Sigmoid colon (tissue), 7 donors: Measurements from ENCODE around the gene FMO5. TPM values are rescaled to one million over a fixed set of nuclear protein-coding genes. Genes with fewer than 3 reads are reported as not detected.

Experiments
- DNase-seq: peaks from one replicate; pipeline ENCODE4 v3.0.0-alpha.2; 2019
- H3K27ac ChIP-seq, 4 donors: fragments of 200-600 bp; sonication (generic); one replicate each; pipeline ENCODE4 v1.5.1; 2016 to 2019; ENCODE audit warnings: mild to moderate bottlenecking in 1 of 4
- H3K27me3 ChIP-seq, 3 donors: fragments of 200-600 bp; sonication (generic); one replicate each; pipeline ENCODE4 v1.5.1; 2019; ENCODE audit warnings: mild to moderate bottlenecking in 1 of 3
- H3K36me3 ChIP-seq, 4 donors: fragments of 200-600 bp; sonication (generic); one replicate each; pipeline ENCODE4 v1.5.1; 2016 to 2019
- H3K4me1 ChIP-seq, 4 donors: fragments of 200-600 bp; sonication (generic); one replicate each; pipeline ENCODE4 v1.5.1; 2017 to 2019
- H3K4me3 ChIP-seq, 4 donors: fragments of 200-600 bp; sonication (generic); one replicate each; pipeline ENCODE4 v1.5.1; 2017 to 2019; ENCODE audit warnings: mild to moderate bottlenecking in 2 of 4, moderate library complexity in 1 of 4
- H3K9me3 ChIP-seq, 4 donors: fragments of 200-600 bp in 3 of 4; sonication (generic) in 3 of 4; one replicate each; pipeline versions ENCODE4 v1.5.1 to v1.6.1; 2013 to 2019
- EP300 ChIP-seq, 4 donors: sonication (generic); formaldehyde crosslinking; IDR thresholded peaks; one replicate each; pipeline ENCODE4 v1.6.1; 2017; ENCODE audit warnings: antibody characterized with exemption in 4 of 4
- POLR2A ChIP-seq, 2 donors: fragments of 450-650 bp; IDR thresholded peaks; one replicate each; pipeline ENCODE4 v1.6.1; 2016; ENCODE audit warnings: antibody characterized with exemption in 2 of 2, mild to moderate bottlenecking in 2 of 2, moderate library complexity in 2 of 2
- POLR2AphosphoS5 ChIP-seq, 4 donors: sonication (generic); formaldehyde crosslinking; IDR thresholded peaks; one replicate each; pipeline ENCODE4 v1.6.1; 2017; ENCODE audit warnings: antibody characterized with exemption in 4 of 4
- WGBS, 2 donors: extraction: QIAGEN DNeasy Blood & Tissue Kit; methylation state at CpG; one replicate each; pipeline ENCODE4 v1.1.7; 2013; 5-methylcytosine and 5-hydroxymethylcytosine counted together
- intact Hi-C: fragments of 100-400 bp; cut with DNase I; formaldehyde crosslinking; loops from one replicate; pipeline ENCODE4 v1.15.1; 2023
- polyA plus RNA-seq, 3 donors: library from polyadenylated mRNA; stranded (reverse); fragments of 200-250 nt; gene quantifications; one replicate each; pipeline ENCODE4 v1.2.3, GENCODE V29; 2013
- total RNA-seq, 4 donors: library from RNA; depleted of rRNA; stranded (reverse); fragments of >200 nt; gene quantifications; one replicate each; pipeline ENCODE4 v1.1.0, GENCODE V29; 2016
- TF ChIP-seq, protein P1 (sequence below), 4 experiments: fragments of 450-650 bp in 3 of 4; fragments of 200-600 bp in 1 of 4; IDR thresholded peaks; one replicate each; pipeline ENCODE4 v1.5.1; 2016 to 2019; ENCODE audit warnings: antibody characterized with exemption in 4 of 4, mild to moderate bottlenecking in 3 of 4, moderate library complexity in 2 of 4
- donor health status: healthy with polysubstance abuse.
- donor health status: Bipolar disorder and iron deficiency.
- donor health status: healthy.

Gene FMO5, protein sequence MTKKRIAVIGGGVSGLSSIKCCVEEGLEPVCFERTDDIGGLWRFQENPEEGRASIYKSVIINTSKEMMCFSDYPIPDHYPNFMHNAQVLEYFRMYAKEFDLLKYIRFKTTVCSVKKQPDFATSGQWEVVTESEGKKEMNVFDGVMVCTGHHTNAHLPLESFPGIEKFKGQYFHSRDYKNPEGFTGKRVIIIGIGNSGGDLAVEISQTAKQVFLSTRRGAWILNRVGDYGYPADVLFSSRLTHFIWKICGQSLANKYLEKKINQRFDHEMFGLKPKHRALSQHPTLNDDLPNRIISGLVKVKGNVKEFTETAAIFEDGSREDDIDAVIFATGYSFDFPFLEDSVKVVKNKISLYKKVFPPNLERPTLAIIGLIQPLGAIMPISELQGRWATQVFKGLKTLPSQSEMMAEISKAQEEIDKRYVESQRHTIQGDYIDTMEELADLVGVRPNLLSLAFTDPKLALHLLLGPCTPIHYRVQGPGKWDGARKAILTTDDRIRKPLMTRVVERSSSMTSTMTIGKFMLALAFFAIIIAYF
- 1 to 10 TPM; 1.9 to 7.1 (median 3.2) TPM for total RNA-seq
- 10 to 100 TPM; 10.2 to 48.8 (median 40.2) TPM for polyA plus RNA-seq

DNA sequence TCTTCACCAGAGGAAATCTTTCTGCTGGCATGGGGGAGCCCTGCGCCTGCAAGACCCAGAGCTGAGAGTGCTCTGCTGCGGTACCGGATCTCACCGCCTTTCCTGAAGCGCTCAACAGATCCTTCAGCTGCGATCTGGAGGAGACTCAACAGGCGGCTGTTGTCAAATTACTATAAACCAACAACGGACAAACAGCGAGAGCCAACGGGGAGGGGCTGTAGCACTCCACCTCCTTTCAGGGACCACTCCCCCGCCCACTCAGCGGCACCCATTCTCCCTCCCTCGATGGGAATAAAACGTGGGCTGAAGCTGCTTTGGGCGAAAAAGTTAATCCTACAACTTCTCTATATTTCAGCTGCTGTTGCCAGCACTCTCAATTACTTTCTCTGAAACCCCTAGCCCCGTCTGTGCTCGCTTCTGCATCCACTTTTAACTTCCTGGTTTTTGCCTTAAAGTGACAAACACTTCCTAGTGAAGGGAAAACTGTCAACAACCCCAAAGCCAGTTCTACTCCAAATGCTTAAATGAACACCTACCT lies at the start of gene FMO5:
FMO5 (minus strand) TSS at position 147 of the 538 bp plus-strand sequence. CDS start 310 bp downstream, outside the sequence.
- H3K27me3 ChIP-seq = no peaks in the 10 kb centered on the region
- DNase-seq = peak; percentile 89
- TF ChIP-seq POLR2AphosphoS5 (IDR thresholded peaks at IDR 0.05) (peak in 3 of 4 donors; percentile 17 to 41 (median 39)), EP300 (IDR thresholded peaks at IDR 0.05) (no peak), POLR2A (IDR thresholded peaks at IDR 0.05) (no peak)
- TF ChIP-seq, protein P1, sequence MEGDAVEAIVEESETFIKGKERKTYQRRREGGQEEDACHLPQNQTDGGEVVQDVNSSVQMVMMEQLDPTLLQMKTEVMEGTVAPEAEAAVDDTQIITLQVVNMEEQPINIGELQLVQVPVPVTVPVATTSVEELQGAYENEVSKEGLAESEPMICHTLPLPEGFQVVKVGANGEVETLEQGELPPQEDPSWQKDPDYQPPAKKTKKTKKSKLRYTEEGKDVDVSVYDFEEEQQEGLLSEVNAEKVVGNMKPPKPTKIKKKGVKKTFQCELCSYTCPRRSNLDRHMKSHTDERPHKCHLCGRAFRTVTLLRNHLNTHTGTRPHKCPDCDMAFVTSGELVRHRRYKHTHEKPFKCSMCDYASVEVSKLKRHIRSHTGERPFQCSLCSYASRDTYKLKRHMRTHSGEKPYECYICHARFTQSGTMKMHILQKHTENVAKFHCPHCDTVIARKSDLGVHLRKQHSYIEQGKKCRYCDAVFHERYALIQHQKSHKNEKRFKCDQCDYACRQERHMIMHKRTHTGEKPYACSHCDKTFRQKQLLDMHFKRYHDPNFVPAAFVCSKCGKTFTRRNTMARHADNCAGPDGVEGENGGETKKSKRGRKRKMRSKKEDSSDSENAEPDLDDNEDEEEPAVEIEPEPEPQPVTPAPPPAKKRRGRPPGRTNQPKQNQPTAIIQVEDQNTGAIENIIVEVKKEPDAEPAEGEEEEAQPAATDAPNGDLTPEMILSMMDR (IDR thresholded peaks at IDR 0.05) = peak; percentile 21 to 54 (median 36)
- peaks cover 0 to 5% (median 0%) of the 10 kb centered on the region in 4 donors for H3K4me1 ChIP-seq
- intact Hi-C loops = loop anchor here (1.0 to 2.0 kb wide), 2 partner anchors 18 to 53 kb away; partner anchors contain the start of genes CHD1L and PRKAB2
- WGBS, 2 donors = 0 to 1% methylated on average over 17 of the region's 17 CpGs
- H3K9me3 ChIP-seq = no peaks in the 10 kb centered on the region
- H3K36me3 ChIP-seq = no peaks in the 10 kb centered on the region
- H3K4me3 ChIP-seq = peak within 1 kb of the TSS; percentile 44 to 70 (median 67)
- H3K27ac ChIP-seq = peak within 1 kb of the TSS; percentile 73 to 81 (median 78)

DNA sequence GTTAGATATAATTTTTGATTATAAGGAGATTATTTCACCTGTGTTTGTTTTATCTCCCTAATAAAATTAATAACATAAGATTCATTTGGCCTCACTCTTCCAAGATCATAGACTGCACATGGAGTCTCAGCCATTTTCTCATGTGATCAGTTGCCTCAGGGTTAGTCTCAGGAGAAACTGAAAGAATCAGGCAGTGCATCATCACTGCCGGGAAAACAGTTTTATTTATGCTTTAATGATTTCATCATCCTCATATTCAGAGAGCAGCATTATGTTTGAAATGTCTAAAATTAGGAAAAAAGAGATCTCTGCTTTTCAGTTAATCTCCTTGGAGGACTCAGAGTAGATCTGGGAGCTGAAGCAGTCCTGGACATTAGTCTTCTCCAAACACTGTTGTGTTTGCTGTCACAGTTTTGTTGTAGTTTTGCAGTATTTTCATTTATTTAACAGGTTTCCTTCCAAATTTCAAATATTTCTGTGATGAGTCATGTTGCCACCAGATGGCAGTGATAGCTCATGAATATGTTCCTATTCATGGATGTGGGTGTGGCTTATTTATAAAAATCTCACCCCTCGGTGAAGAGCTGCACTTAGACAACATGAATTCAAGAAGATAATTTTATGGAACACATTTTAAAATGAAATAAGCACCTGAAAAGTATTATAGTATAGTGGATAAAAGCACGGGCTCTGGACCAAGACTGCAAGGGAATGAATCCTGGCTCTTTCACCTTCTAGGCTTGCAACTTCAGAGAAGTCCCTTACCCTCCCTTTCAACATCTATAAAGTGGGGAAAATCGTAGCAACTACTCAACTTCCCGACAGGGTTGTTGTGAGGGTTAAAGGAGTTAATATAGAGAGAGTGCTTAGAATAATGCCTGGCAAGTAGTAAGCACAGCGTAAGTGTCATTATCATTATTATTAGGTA lies 48.5 kb upstream of the FMO5 start:
- Histone ChIP-seq H3K36me3 (peaks cover 0 to 77% (median 12%) of the 10 kb centered on the region in 4 donors), H3K27me3 (no peaks in the 10 kb centered on the region), H3K4me1 (peaks cover 0 to 5% (median 0%) of the 10 kb centered on the region in 4 donors), H3K9me3 (no peaks in the 10 kb centered on the region), H3K4me3 (no peak overlapping the region), H3K27ac (peak overlapping the region in 3 of 4 donors; percentile 11 to 38 (median 16))
- 49 to 60% methylated on average over 6 of the region's 6 CpGs for WGBS, 2 donors
- no peak for DNase-seq
- TF ChIP-seq POLR2A (IDR thresholded peaks at IDR 0.05) = no peak
- no peak for TF ChIP-seq EP300 (IDR thresholded peaks at IDR 0.05)
- TF ChIP-seq, protein P1 (IDR thresholded peaks at IDR 0.05) = peak in 3 of 4 experiments; percentile 25 to 46 (median 30)
- peak in 1 of 4 donors; percentile 13 for TF ChIP-seq POLR2AphosphoS5 (IDR thresholded peaks at IDR 0.05)
- intact Hi-C loops = no loop called here

DNA sequence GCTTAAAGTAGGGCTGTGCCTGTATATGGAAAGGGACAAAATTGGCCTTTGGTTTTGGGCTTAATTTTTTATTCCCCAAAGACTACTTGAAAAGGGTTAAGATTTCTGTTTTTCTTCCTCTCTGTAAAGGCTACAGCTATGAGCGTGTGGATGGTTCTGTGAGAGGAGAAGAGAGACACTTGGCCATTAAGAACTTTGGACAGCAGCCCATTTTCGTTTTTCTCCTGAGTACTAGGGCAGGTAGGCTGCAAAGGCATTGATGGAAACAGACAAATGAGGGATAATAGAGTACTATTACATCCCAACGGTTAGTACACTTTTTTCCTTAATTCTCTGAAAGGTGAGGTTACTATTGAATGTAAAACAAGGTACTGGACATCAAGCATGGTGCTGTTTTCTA lies 46.9 kb upstream of the FMO5 start:
- Histone ChIP-seq H3K9me3 (no peaks in the 10 kb centered on the region), H3K4me1 (peaks cover 0 to 5% (median 0%) of the 10 kb centered on the region in 4 donors), H3K4me3 (no peak overlapping the region), H3K27me3 (no peaks in the 10 kb centered on the region), H3K36me3 (peaks cover 0 to 82% (median 18%) of the 10 kb centered on the region in 4 donors), H3K27ac (no peak overlapping the region)
- intact Hi-C loops = no loop called here
- DNase-seq = no peak
- 63 to 67% methylated on average over 3 of the region's 3 CpGs for WGBS, 2 donors
- TF ChIP-seq EP300 (IDR thresholded peaks at IDR 0.05) (no peak), POLR2AphosphoS5 (IDR thresholded peaks at IDR 0.05) (no peak), POLR2A (IDR thresholded peaks at IDR 0.05) (no peak)
- TF ChIP-seq, protein P1 (IDR thresholded peaks at IDR 0.05) = no peak

DNA sequence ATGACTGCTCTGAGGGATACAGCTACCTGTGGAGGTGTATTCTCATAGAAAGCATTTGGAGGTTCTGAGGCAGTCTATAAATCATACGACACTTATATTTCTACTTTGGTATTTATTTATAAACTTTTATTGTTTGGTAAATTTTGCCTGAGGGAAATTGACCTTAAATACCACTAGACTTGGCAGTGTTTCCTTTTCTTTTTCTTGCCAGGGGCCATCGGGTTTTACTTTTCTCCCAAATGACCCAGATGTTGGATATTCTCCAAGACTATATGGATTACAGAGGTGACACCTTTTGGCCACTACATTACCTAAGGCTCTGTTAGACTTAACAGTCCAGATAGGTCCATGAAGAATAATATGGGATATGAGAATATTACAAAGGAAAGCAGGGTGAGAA lies 45.6 kb upstream of the FMO5 start:
- WGBS, 2 donors = 20 to 48% methylated on average over 2 of the region's 2 CpGs
- H3K4me1 ChIP-seq = peaks cover 0 to 5% (median 0%) of the 10 kb centered on the region in 4 donors
- no peak for DNase-seq
- peaks cover 0 to 81% (median 9%) of the 10 kb centered on the region in 4 donors for H3K36me3 ChIP-seq
- H3K4me3 ChIP-seq = no peak overlapping the region
- TF ChIP-seq POLR2A (IDR thresholded peaks at IDR 0.05) = no peak
- TF ChIP-seq, protein P1 (IDR thresholded peaks at IDR 0.05) = no peak
- no peak for TF ChIP-seq EP300 (IDR thresholded peaks at IDR 0.05)
- TF ChIP-seq POLR2AphosphoS5 (IDR thresholded peaks at IDR 0.05) = no peak
- H3K27ac ChIP-seq = no peak overlapping the region
- no peaks in the 10 kb centered on the region for H3K9me3 ChIP-seq
- intact Hi-C loops = no loop called here
- H3K27me3 ChIP-seq = no peaks in the 10 kb centered on the region
